ENCODE results near the gene ZNF425. TPM values are rescaled to one million over a fixed set of nuclear protein-coding genes. Genes with fewer than 3 reads are reported as not detected.

Gene ZNF425
- polyA plus RNA-seq, 3 donors = 0.15 to 0.17 TPM; not detected in 1

DNA sequence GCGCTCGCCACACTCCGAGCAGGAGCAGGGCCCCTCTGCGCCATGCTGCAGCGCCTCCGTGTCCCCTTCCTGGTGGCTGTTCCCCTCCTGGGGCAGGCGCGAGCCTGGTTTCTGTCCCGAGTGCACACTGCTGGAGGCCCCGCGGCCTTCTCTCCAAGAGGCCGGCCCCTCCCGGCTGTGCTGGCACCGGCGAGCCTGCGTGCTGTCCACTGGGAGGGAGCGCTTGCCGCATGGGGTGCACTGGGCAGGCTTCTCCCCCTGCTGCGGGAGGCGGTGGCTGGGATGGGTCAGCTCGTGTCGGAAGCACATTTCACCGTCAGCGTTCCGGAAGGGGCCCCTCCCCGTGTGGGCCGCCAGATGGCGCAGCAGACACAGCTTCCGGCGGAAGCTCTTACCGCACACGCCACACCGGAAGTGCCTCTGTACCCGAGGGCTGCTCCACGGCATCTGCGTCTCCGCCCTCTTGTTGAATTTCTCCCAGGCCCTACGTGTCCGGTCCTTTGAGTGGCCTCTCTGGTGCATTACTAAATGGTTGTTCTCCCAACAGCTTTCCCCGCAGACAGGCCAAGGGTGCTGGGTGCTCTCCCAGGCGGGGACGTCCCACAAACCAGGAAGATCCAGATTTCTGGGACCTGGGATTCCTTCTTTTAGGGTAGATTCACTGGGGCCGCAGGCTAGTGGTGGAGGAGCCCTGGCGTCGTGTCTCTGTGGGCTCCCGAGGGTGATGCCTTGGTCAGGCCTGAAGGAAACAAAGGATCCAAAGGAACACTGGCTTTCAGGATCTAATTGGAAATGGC is 54.3 kb downstream of the ZNF425 start:
- H3K4me3 ChIP-seq (replicated peaks in 1 of 3; ENCODE audit: low read depth in 2 of 3, low read length in 3 of 3) = peak overlapping the region in 1 of 3 experiments; percentile 24
- no peaks in the 10 kb centered on the region for H3K27me3 ChIP-seq (ENCODE audit: control insufficient read depth in 2 of 2, insufficient read depth in 2 of 2, low read length in 2 of 2)
- peak overlapping the region; percentile 24 to 35 for H3K4me3 Mint-ChIP-seq
- H2AFZ ChIP-seq (ENCODE audit: insufficient read depth, low read depth, low read length, poor library complexity, severe bottlenecking) = no peak overlapping the region
- H4K20me1 ChIP-seq (ENCODE audit: insufficient read depth, low read length) = no peaks in the 10 kb centered on the region
- no peak overlapping the region for H3K9ac ChIP-seq (ENCODE audit: insufficient read depth, low read length, poor library complexity, severe bottlenecking)
- peaks cover 36 to 57% of the 10 kb centered on the region in 2 donors for H3K36me3 Mint-ChIP-seq
- peak overlapping the region; percentile 13 for H3K4me2 ChIP-seq (replicated peaks; ENCODE audit: extremely low read depth, low read length, poor library complexity, severe bottlenecking)
- H3K9me3 Mint-ChIP-seq = peaks cover 0 to 4% (median 0%) of the 10 kb centered on the region in 7 donors
- no peak overlapping the region for H3K27ac ChIP-seq (ENCODE audit: low read depth in 1 of 2, low read length in 2 of 2)
- no peaks in the 10 kb centered on the region for H3K79me2 ChIP-seq (ENCODE audit: insufficient read depth, low read length)
- no peaks in the 10 kb centered on the region for H3K9me3 ChIP-seq (replicated peaks in 1 of 2; ENCODE audit: control insufficient read depth in 1 of 2, insufficient read depth in 1 of 2, low read length in 2 of 2)
- H3K36me3 ChIP-seq (replicated peaks in 1 of 2; ENCODE audit: control insufficient read depth in 1 of 2, insufficient read depth in 2 of 2, low read length in 2 of 2) = peaks cover 32 to 48% of the 10 kb centered on the region in 2 donors
- H3K4me1 ChIP-seq (ENCODE audit: control insufficient read depth in 1 of 2, insufficient read depth in 2 of 2, low read length in 2 of 2) = peaks cover 7 to 11% of the 10 kb centered on the region in 2 donors
- WGBS (ENCODE audit: insufficient coverage) = 90% methylated on average over 40 of the region's 46 CpGs
- H3K4me1 Mint-ChIP-seq = peaks cover 9% of the 10 kb centered on the region
- peak overlapping the region in 4 of 7 donors; percentile 40 to 75 (median 58) for H3K27ac Mint-ChIP-seq
- TF ChIP-seq, protein P1, sequence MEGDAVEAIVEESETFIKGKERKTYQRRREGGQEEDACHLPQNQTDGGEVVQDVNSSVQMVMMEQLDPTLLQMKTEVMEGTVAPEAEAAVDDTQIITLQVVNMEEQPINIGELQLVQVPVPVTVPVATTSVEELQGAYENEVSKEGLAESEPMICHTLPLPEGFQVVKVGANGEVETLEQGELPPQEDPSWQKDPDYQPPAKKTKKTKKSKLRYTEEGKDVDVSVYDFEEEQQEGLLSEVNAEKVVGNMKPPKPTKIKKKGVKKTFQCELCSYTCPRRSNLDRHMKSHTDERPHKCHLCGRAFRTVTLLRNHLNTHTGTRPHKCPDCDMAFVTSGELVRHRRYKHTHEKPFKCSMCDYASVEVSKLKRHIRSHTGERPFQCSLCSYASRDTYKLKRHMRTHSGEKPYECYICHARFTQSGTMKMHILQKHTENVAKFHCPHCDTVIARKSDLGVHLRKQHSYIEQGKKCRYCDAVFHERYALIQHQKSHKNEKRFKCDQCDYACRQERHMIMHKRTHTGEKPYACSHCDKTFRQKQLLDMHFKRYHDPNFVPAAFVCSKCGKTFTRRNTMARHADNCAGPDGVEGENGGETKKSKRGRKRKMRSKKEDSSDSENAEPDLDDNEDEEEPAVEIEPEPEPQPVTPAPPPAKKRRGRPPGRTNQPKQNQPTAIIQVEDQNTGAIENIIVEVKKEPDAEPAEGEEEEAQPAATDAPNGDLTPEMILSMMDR (IDR thresholded peaks at IDR 0.05) = peak; percentile 34
- peaks cover 0 to 2% (median 0%) of the 10 kb centered on the region in 3 donors for H3K27me3 Mint-ChIP-seq (ENCODE audit: low read depth in 3 of 3)
- intact Hi-C loops (cut with micrococcal nuclease) = no loop called here
- DNase-seq = peak; percentile 35 to 59 (median 59)

GRCh38 chr7:149071182-149071635 is 54.9 kb downstream of the ZNF425 start:
- H4K20me1 ChIP-seq (ENCODE audit: insufficient read depth, low read length) = no peaks in the 10 kb centered on the region
- no peak overlapping the region for H2AFZ ChIP-seq (ENCODE audit: insufficient read depth, low read depth, low read length, poor library complexity, severe bottlenecking)
- H3K9me3 ChIP-seq (replicated peaks in 1 of 2; ENCODE audit: control insufficient read depth in 1 of 2, insufficient read depth in 1 of 2, low read length in 2 of 2) = no peaks in the 10 kb centered on the region
- Mint-ChIP-seq H3K9me3 (peaks cover 0 to 4% (median 0%) of the 10 kb centered on the region in 7 donors), H3K4me1 (peaks cover 9% of the 10 kb centered on the region), H3K4me3 (peak overlapping the region in 1 of 2 donors; percentile 41), H3K27me3 (ENCODE audit: low read depth in 3 of 3) (peaks cover 0 to 2% (median 0%) of the 10 kb centered on the region in 3 donors), H3K36me3 (peaks cover 34 to 52% of the 10 kb centered on the region in 2 donors), H3K27ac (peak overlapping the region in 3 of 7 donors; percentile 38 to 43 (median 40))
- intact Hi-C loops (cut with micrococcal nuclease) = no loop called here
- H3K79me2 ChIP-seq (ENCODE audit: insufficient read depth, low read length) = no peaks in the 10 kb centered on the region
- WGBS (ENCODE audit: insufficient coverage) = 96% methylated on average over 29 of the region's 29 CpGs
- H3K27me3 ChIP-seq (ENCODE audit: control insufficient read depth in 2 of 2, insufficient read depth in 2 of 2, low read length in 2 of 2) = no peaks in the 10 kb centered on the region
- DNase-seq = peak in 2 of 3 donors; percentile 8 to 9
- no peak overlapping the region for H3K4me2 ChIP-seq (replicated peaks; ENCODE audit: extremely low read depth, low read length, poor library complexity, severe bottlenecking)
- TF ChIP-seq, protein P1 (IDR thresholded peaks at IDR 0.05) = no peak
- peaks cover 7 to 11% of the 10 kb centered on the region in 2 donors for H3K4me1 ChIP-seq (ENCODE audit: control insufficient read depth in 1 of 2, insufficient read depth in 2 of 2, low read length in 2 of 2)
- no peak overlapping the region for H3K9ac ChIP-seq (ENCODE audit: insufficient read depth, low read length, poor library complexity, severe bottlenecking)
- H3K4me3 ChIP-seq (replicated peaks in 1 of 3; ENCODE audit: low read depth in 2 of 3, low read length in 3 of 3) = peak overlapping the region in 1 of 3 experiments; percentile 24
- H3K36me3 ChIP-seq (replicated peaks in 1 of 2; ENCODE audit: control insufficient read depth in 1 of 2, insufficient read depth in 2 of 2, low read length in 2 of 2) = peaks cover 32 to 43% of the 10 kb centered on the region in 2 donors
- no peak overlapping the region for H3K27ac ChIP-seq (ENCODE audit: low read depth in 1 of 2, low read length in 2 of 2)
